Colonic mucosa (tissue), 4 donors: ENCODE data around the gene ADSS1. TPM values are rescaled to one million over a fixed set of nuclear protein-coding genes. Genes with fewer than 3 reads are reported as not detected.

Experiments
- DNase-seq: peaks from one replicate; pipeline ENCODE4 v3.0.0-alpha.2; 2020
- H3K27ac ChIP-seq: fragments of 200-600 bp; one replicate; pipeline ENCODE4 v1.8.0; 2021
- H3K27me3 ChIP-seq: fragments of 200-600 bp; one replicate; pipeline ENCODE4 v1.8.0; 2021
- H3K36me3 ChIP-seq: fragments of 200-600 bp; one replicate; pipeline ENCODE4 v1.8.0; 2021
- H3K4me1 ChIP-seq: fragments of 200-600 bp; one replicate; pipeline ENCODE4 v1.8.0; 2021; ENCODE audit warnings: mild to moderate bottlenecking
- H3K4me3 ChIP-seq: fragments of 200-600 bp; one replicate; pipeline ENCODE4 v1.8.0; 2021
- H3K9ac ChIP-seq, 2 donors: one replicate each; pipeline ENCODE4 v1.7.0; 2013; ENCODE audit warnings: control low read depth in 2 of 2, low read depth in 2 of 2, low read length in 2 of 2
- H3K9me3 ChIP-seq: fragments of 200-600 bp; one replicate; pipeline ENCODE4 v1.8.0; 2021
- intact Hi-C: fragments of 100-400 bp; cut with DNase I; formaldehyde crosslinking; loops from one replicate; pipeline ENCODE4 v1.14.1; 2022
- total RNA-seq, 2 donors: library from RNA; stranded (reverse); fragmentation: NEBNext Ultra II Directional in 1 of 2; extraction: Animal tissue kit (Norgen Biotek cat#: 25700) in 1 of 2; gene quantifications; one replicate each; pipeline ENCODE4 v1.2.1, GENCODE V29; 2021
- TF ChIP-seq, protein P1 (sequence below): fragments of 200-600 bp; IDR thresholded peaks from one replicate; pipeline ENCODE4 v1.8.0; 2022; ENCODE audit warnings: antibody characterized with exemption, mild to moderate bottlenecking
- donor health status: healthy.
- donor health status: DM: no; HTN: no; CAD: no.
- donor health status: DM: no; HTN: no; CAD: no.

Gene ADSS1
- total RNA-seq, 2 donors from 2014 or later: 3.5 to 4.0 TPM

DNA sequence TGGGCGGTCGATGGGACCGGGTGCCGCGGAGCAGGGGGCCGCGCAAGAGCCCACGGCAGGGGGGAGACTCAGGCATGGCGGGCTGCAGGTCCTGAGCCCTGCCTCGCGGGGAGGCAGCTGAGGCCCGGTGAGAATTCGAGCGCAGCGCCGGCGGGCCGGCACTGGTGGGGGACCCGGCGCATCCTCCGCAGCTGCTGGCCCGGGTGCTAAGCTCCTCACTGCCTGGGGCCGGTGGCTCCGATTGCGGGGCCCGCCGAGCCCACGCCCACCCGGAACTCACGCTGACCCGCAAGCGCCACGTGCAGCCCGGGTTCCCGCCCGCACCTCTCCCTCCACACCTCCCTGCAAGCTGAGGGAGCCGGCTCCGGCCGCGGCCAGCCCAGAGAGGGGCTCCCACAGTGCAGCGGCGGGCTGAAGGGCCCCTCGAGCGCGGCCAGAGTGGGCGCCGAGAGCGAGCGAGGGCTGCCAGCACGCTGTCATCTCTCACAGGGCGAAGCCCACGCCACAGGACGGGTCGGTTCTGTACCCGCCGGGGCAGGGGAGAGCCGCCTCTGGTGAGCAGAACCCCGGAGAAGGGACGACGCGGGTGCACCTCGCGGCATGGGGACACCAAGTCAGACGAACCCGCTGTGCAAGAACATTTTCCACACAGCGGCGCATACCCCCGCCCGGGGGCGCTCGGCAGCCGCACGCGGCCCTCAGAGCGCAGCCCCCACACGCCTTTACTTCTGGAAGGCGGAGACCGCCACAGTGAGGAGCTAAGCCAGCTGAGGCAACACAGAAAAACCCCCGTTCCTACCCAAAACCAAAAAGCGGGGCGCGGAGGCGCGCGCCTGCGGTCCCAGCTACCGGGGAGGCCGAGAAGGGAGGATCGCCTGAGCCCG is 27.8 kb downstream of the ADSS1 start:
- Histone ChIP-seq H3K9me3 (no peaks in the 10 kb centered on the region), H3K27me3 (no peaks in the 10 kb centered on the region), H3K9ac (peak overlapping the region; percentile 61), H3K27ac (peak overlapping the region; percentile 61), H3K4me3 (peak overlapping the region; percentile 44), H3K36me3 (no peaks in the 10 kb centered on the region), H3K4me1 (peaks cover 23% of the 10 kb centered on the region)
- intact Hi-C loops: no loop called here
- no peak for DNase-seq
- TF ChIP-seq, protein P1, sequence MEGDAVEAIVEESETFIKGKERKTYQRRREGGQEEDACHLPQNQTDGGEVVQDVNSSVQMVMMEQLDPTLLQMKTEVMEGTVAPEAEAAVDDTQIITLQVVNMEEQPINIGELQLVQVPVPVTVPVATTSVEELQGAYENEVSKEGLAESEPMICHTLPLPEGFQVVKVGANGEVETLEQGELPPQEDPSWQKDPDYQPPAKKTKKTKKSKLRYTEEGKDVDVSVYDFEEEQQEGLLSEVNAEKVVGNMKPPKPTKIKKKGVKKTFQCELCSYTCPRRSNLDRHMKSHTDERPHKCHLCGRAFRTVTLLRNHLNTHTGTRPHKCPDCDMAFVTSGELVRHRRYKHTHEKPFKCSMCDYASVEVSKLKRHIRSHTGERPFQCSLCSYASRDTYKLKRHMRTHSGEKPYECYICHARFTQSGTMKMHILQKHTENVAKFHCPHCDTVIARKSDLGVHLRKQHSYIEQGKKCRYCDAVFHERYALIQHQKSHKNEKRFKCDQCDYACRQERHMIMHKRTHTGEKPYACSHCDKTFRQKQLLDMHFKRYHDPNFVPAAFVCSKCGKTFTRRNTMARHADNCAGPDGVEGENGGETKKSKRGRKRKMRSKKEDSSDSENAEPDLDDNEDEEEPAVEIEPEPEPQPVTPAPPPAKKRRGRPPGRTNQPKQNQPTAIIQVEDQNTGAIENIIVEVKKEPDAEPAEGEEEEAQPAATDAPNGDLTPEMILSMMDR: no peak

DNA sequence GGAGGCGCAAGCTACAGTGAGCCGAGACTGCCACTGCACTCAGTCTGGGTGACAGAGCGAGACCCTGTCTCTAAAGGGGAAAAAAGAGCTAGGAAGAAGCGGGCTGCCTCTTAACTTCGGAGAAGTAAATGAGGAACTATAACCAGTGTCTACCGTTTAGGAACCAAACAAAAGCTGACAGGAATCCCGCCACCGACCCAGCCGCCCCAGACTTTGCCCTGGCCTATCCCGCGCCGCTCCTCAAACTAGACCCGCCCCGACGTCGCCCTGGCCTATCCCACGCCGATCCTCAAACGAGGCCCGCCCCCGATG is 28.4 kb downstream of the ADSS1 start:
- H3K4me1 ChIP-seq: peaks cover 23% of the 10 kb centered on the region

DNA sequence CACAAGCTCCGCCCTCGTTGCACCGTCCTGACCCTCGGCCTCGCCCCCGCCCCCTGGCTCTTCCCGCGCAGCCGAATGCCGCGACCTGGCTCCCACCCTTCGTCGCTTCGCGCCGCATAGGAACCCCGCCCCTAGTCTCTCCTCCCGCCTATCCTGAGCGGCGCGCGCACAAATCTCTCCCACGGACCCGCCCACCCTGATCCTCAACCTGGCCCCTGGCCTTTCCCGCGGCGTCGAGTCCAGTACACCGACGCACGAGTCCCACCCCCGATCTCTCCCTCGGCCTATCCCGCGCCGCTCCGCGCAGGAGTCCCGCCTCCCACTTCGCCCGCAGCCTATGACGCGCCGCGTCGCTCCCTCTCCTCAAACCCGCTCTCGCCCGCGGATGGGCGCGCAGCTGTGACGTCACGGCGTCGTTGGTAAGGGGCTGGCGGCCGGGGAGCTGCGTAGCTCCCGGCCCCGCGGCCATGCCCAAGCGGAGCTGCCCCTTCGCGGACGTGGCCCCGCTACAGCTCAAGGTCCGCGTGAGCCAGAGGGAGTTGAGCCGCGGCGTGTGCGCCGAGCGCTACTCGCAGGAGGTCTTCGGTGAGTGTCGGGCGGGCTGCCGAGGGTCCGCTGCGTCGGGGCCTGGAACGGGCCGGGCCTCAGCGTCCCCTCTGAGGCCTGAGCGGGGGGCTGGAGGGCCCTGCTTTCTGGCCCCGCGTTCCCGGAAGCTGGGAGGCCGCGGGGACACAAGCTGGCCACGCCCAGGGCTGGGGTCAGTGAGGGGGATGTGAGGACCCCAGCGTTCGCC is 28.9 kb downstream of the ADSS1 start, which contains the start of gene SIVA1:
SIVA1 (plus strand) TSS at position 413 of the 793 bp plus-strand sequence; CDS start at position 468, 55 bp downstream.
- peak within 1 kb of the TSS; percentile 99 for H3K4me3 ChIP-seq
- DNase-seq: peak; percentile 99
- TF ChIP-seq, protein P1: no peak
- intact Hi-C loops: no loop called here
- H3K27me3 ChIP-seq: no peaks in the 10 kb centered on the region
- peak within 1 kb of the TSS; percentile 92 to 94 for H3K9ac ChIP-seq
- no peaks in the 10 kb centered on the region for H3K9me3 ChIP-seq
- H3K4me1 ChIP-seq: peaks cover 20% of the 10 kb centered on the region
- H3K36me3 ChIP-seq: no peaks in the 10 kb centered on the region
- H3K27ac ChIP-seq: peak within 1 kb of the TSS; percentile 77

More for the DNA sequence above, 28.4 kb downstream of the ADSS1 start:
- H3K27ac ChIP-seq: peak overlapping the region; percentile 61
- TF ChIP-seq, protein P1: no peak
- peak overlapping the region; percentile 61 for H3K9ac ChIP-seq
- intact Hi-C loops: no loop called here
- no peaks in the 10 kb centered on the region for H3K36me3 ChIP-seq
- H3K4me3 ChIP-seq: peak overlapping the region; percentile 44
- DNase-seq: no peak
- no peaks in the 10 kb centered on the region for H3K27me3 ChIP-seq
- no peaks in the 10 kb centered on the region for H3K9me3 ChIP-seq

DNA sequence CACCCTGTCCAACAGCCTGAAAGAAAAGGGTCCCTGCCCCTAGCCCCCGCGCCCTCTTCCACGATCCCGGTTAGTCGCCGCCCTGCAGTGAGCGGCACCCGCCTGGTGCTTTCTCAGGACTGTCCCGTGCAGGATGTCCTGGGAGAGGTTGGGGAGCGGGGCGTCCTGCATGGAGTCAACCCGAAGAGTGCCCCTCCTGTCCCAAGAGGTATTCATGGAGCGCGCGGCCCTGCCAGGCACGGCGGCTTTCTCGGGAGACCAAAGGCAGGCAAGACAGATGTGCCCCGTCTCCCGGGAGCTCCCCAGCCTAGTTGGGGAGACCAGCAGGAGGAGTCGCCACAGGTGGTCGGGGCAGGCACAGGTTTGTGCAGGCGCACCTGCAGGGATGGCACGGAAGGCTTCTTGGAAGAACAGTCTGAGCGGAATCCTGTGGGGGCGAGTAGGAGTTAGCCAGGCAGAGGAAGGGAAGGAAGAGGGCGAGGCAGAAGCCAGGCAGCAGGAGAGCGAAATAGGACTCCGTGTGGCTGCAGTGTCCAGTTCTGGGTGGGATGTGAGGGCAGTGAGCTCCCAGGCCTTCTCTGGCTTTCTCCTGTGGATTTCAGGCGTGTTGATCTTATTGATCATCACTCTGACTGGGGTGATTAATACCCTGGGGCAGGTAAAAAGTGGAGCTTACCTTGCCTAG is 29.6 kb downstream of the ADSS1 start:
- Histone ChIP-seq H3K9ac (peak overlapping the region; percentile 92 to 94), H3K27ac (peak overlapping the region; percentile 77), H3K4me3 (peak overlapping the region; percentile 99), H3K36me3 (no peaks in the 10 kb centered on the region), H3K27me3 (no peaks in the 10 kb centered on the region), H3K4me1 (peaks cover 15% of the 10 kb centered on the region), H3K9me3 (no peaks in the 10 kb centered on the region)
- TF ChIP-seq, protein P1: no peak
- intact Hi-C loops: no loop called here
- peak; percentile 41 for DNase-seq

DNA sequence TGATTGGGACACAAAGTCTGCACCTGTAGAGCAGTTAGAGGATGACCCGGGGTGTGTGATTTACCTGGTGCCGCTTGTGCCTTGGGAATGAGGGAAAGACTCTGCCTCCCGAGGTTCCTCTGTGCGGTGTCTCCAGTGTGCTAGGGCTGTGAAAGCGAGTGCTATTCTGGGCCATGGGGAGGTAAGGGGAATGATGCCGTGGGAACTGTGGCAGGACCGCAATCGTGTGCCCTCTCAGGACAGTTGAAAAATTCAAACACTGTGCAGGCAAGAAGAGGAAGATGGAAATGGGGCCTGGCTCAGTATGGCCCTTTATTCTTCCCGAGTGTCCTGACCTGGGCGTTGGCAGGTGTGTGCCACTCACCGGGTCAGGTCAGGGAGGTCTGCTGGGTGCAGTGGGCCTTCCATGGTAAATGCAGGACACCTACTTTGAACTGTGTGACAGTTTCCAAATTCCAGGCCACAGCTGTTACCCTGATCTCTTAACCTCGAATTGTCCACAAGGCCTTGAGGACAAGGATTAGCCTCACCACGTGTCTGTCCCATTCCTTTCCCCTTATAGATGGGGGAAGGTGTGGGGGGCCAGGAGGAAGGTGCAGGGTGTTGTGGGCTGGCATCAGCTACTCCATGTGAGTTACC is 30.3 kb downstream of the ADSS1 start:
- no peaks in the 10 kb centered on the region for H3K9me3 ChIP-seq
- no peaks in the 10 kb centered on the region for H3K36me3 ChIP-seq
- H3K9ac ChIP-seq: peak overlapping the region; percentile 92 to 94
- no peak for DNase-seq
- H3K4me1 ChIP-seq: peaks cover 12% of the 10 kb centered on the region
- no peak overlapping the region for H3K27ac ChIP-seq
- H3K27me3 ChIP-seq: no peaks in the 10 kb centered on the region
- TF ChIP-seq, protein P1: no peak
- intact Hi-C loops: no loop called here
- peak overlapping the region; percentile 99 for H3K4me3 ChIP-seq
